PC-3 (cell line): ENCODE data around the gene GCG.

Source experiments
- CTCF ChIP-seq: fragments of 300-600 bp; sonication (generic); conservative IDR thresholded peaks from 2 replicates; pipeline ENCODE4 v1.5.1; 2017; ENCODE audit warnings: antibody characterized with exemption, low read depth, mild to moderate bottlenecking, low read length
- EZH2 ChIP-seq: fragments of 300-600 bp; sonication (generic); IDR thresholded peaks from one replicate; pipeline ENCODE4 v1.6.1; 2017; ENCODE audit warnings: antibody characterized with exemption, mild to moderate bottlenecking, low read length; ENCODE audit not compliant: unreplicated experiment

- TF ChIP-seq EZH2 (no peak), CTCF (no peak)
Observed at GRCh38 chr2:162198239-162198638, 46.2 kb upstream of the GCG start.
